GM21526 (cell line): ENCODE results near the gene DCAF17.
A peak's percentile ranks its signal among the peaks of the same experiment; 100 is the strongest.

Source experiments
- ATAC-seq: cut with Tn5 transposase; IDR thresholded peaks from one replicate; pipeline ENCODE4 v1.9.1; 2021; ENCODE audit warnings: moderate library complexity; ENCODE audit not compliant: unreplicated experiment, low FRiP score

Gene DCAF17, protein sequence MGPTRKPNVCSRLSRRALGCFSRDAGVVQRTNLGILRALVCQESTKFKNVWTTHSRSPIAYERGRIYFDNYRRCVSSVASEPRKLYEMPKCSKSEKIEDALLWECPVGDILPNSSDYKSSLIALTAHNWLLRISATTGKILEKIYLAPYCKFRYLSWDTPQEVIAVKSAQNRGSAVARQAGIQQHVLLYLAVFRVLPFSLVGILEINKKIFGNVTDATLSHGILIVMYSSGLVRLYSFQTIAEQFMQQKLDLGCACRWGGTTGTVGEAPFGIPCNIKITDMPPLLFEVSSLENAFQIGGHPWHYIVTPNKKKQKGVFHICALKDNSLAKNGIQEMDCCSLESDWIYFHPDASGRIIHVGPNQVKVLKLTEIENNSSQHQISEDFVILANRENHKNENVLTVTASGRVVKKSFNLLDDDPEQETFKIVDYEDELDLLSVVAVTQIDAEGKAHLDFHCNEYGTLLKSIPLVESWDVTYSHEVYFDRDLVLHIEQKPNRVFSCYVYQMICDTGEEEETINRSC

DNA sequence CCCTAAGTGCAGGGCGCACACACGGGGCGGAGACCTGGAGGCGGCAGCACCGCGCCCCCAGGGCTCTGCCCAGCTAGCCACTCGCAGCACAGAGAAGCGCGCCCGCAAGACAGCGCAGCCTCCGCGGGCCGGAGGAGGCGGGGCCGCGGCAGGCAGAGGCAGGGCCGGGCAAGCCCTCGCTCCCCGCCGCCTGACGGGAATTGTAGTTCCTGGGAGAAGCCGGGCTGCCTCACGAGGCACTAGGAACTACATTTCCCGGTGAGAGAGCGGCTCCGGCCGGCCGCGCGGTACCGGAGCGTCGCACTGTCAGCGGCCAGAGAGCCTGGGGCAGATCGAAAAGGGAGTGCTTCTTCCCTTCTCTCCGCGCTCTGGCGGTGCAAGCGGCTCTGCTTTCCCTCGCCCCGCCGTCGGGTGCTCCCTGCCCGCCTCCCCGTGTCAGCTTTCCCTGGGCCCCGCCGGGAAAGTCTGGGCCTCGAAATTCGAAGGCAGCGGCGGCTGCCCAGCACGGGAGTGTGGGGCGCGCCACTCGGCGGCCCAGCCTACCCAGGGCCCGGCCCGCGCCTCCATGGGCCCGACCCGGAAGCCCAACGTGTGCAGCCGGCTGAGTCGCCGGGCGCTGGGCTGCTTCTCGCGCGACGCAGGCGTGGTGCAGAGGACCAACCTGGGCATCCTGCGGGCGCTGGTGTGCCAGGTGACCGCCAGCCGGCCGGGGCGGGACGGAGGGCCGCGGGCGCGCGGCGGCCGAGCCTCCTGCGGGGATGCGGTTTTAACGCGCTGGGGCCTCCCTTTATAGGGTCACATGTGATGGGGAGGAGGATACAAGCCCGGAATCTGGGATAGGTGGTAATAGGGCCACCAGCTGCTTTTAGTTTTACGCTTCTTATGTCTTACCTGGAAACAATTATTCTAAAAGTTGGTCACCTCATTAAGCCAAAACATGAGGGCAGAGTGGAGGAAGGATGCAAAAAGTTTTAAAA lies at the start of gene DCAF17:
DCAF17 (plus strand) TSS at position 214 of the 977 bp plus-strand sequence; CDS start at position 566, 352 bp downstream.
- ATAC-seq = peak; percentile 89

DNA sequence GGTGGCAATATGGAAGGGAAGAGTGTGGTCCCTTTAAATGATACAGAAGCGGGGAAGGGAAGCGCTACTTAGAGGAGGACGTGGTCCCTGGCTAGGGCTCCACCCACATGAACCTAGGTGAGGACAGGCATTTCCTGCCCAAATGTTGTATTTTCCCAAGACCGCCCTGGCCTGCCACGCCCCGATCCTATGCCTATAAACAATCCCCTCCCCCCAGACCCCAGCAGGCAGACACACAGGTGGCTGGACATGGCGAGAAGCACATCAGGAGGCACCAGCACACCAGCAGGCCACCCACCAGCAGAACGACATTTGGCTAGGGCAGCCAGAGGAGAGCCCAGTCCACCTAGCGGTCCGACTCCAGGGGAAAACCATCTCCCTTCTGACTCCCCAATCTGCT lies 47.4 kb upstream of the DCAF17 start:
- no peak for ATAC-seq

DNA sequence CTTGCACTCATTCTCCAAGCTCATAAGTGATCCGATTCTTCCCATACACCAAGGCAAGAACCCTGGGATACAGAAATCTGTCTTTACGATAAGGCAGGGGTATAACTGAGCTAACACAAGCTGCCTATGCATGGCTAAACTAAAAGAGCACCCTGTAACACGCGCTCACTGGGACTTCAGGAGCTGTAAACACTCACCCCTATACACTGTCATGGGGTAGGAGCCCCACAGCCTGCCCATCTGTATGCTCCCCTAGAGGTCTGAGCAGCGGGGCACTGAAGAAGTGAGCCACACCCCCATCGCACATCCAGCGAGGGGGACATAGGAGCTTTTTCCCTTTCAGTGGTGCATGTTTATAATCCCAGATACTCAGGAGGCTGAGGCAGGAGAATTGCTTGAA lies 47.0 kb upstream of the DCAF17 start:
- ATAC-seq = no peak

DNA sequence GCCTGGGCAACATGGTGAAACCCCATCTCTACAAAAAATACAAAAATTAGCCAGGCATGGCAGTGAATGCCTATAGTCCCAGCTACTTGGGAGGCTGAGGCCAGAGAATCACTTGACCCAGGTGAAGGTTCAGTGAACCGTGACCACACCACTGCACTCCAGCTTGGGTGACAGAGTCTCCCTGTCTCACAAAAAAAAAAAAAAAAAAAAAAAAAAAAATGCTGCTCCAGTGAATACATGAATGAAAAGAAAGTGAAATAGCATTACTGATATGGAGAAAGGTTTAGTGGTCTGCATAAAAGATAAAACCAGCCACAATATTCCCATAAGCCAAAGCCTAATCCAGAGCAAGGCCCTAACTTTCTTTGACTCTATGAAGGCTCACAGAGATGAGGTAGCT lies 44.7 kb upstream of the DCAF17 start:
- ATAC-seq = no peak

DNA sequence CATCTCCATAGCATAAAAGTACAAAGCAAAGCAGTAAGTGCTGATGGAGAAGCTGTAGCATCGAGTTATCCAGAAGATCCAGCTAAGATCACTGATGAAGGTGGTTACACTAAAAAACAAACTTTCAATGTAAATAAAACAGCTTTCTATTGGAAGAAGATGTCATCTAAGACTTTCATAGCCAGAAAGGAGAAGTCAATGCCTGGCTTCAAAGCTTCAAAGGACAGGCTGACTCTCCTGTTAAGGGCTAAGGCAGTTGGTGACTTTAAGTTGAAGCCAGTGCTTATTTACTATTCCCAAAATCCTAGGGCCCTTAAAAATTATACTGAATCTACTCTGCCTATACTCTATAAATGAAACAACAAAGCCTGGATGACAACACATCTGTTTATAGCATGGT lies 44.2 kb upstream of the DCAF17 start:
- no peak for ATAC-seq

DNA sequence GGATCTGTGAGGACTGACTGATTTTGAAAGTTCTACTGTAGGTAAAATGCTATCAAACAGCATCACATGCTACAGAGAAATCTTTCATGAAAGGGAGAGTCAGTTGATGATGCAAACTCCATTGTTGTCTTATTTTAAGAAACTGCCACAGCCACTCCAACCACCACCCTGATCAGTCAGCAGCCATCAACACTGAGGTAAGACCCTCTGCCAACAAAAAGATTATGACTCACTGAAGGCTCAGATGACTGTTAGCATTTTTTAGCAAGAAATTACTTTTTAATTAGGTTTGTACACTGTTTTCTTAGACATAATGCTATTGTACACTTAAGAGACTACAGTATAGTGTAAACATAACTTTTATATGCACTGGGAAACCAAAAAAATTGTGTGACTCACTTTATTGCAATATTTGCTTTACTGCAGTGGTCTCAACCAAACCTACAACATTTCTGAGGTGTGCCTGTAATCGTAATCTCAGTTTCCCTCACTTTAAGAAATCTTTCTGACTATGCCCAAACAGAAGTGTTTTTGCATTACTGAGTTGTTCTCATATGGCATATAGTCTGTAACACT lies 43.0 kb upstream of the DCAF17 start:
- ATAC-seq = no peak

DNA sequence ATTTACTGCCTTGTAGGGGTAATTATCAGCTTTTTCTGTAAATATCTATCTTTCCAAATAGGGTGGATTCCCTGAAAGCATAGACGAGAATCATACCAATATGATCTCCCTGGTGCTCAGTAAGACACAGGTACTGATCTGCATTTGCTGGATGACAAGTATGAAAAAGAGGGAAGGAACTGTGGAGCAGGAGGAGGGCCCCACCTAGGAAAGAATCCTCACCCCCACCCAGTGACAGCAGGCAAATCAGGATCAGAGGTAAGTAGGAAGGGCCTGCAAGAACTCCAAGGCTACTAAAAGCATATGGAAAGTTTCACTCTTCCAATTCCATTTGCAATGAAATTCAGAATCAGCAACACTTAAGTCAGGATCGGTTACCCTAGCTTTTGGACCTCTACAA lies 42.5 kb upstream of the DCAF17 start:
- ATAC-seq = no peak

DNA sequence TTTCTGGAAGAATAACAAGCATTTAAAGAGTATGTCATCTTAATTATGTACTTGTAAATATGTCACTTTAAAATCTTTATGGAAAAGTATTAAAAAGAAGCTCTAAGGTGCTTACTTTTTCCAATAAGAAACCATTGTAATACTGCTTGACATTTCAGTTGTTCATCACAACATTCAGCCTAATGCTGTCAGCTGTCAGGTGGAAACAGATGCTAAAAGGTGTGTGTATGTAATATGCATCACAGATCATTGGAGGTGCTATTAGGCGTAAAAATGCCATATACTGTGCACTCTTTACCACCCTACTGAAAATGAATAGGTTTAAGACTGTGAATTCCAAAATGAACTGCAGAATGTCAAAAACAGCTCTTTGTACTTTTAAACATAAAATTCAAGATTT lies 40.5 kb upstream of the DCAF17 start:
- ATAC-seq = no peak

DNA sequence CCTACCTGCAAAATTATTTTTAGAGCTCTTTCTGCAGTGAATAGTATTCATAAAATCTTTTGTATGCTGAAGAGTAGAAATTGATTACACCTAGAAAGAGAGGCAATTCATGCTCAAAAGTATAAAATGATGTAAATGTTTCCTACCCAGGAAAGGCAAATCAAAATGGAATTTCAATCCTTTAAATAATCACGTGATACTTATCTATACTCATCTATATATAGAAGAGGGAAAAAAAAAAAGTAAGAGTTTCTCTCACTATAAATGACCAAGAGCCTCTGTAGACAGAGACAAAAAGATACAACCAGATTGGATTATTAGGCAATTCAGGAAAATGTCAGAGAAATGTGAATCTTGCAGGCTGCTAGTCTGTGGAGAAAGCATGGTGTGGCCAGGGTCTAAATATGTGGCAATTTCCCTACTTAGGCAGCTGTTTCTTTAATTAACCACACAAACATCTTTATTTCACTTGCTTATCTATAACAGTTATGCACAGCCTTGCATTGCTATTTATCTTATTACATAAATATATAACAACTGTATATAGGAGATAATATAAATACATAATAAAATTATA lies 39.8 kb upstream of the DCAF17 start:
- ATAC-seq = no peak

DNA sequence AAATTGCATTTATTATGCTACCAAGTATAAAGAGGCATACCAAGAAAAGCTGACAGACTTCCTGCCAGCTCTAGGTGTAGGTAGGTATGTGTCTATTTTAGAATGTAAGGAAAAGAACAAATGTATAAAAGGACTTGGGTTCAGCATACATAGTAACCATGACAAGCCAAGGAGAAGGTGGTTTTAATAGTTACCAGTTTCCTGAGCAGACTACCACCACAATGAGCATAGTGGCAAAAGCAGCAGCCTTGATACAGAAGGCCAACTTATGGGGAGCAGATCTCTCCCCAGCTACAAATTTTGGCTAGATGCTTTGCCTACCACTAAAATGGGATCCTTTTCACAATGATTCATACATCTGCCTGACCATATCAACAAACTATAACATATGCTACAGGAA lies 34.7 kb upstream of the DCAF17 start:
- no peak for ATAC-seq

DNA sequence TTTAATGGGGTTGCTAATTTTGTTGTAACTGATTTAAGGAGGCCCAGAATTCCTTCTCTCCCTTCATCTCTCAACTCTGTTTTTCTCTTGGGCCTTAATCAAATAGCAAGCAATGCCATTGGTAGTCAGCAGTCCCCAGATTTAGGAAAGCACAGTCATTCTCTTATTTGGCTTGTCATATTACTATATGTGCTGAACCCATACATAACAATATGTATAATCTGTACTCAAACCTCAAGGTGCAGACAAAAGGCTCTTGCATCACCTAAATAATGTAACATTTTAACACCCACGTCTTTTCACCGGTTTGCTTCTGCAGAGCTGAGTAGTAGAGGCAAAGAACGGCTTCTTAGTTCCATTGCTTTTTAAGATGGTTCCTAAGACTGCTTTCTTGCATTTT lies 33.6 kb upstream of the DCAF17 start:
- ATAC-seq = no peak

DNA sequence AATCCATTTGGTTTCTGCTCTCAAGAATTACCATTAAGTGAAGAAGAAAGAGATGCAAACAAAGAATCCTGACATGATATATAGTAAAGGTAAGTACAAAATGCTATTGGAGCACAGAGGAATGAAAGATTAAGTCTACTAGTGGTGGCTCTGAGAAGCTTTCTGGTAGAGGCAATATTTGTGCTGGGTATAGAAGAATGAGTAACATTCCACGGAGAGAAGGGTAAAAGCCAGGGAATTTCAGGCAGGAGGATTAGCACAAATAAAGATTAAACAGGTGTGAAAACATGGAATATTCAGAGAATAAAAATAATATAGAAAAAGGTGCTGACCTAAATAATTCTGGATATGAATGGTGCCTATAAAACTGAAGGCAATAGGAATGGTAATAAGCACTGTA lies 32.1 kb upstream of the DCAF17 start:
- ATAC-seq = no peak

DNA sequence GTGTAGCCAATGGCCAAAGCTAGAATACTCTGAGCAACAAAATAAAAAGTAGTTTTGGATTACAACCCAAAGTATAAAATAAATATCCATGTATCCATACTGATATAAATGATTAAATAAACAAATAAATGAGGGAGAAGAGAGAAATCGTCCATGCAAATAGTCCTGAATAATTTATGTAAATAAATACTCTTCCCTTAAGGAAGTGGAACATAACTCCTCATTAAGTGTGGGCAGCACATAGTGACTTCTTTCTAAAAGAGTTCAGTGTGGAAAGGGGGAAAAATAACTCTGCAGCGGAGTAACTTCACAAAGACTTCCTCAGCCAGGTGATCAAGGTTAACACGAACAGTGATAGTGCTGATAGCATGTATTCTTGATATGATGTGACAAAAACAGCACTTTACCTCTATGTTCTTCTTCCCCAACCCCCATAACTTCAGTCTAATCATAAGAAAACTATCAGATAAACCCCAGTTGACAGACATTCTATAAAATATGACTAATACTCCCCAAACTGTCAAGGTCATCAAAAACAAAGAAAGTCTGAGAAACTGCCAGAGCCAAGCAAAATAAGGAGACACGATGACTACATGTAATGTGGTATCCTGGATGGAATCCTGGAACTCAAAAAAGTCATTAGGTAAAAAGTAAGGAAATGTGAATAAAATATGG lies 31.0 kb upstream of the DCAF17 start:
- ATAC-seq = no peak

DNA sequence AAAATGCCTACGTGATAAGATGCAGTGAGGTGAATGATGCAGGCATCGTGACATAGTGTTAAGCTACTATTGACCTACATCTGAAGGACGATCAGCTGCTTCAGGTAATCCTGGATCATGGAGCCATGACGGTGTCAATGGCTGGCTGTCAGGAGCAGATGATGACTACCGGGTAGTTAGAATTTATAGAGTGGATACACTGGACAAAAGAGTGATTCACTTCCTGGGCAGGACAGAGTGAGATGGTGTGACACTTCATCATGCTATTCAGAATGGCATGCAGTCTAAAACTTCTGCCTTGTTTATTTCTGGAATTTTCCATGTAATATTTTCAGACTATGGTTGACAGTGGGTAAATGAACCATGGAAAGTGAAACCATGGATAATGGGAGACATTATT lies 29.8 kb upstream of the DCAF17 start:
- no peak for ATAC-seq

DNA sequence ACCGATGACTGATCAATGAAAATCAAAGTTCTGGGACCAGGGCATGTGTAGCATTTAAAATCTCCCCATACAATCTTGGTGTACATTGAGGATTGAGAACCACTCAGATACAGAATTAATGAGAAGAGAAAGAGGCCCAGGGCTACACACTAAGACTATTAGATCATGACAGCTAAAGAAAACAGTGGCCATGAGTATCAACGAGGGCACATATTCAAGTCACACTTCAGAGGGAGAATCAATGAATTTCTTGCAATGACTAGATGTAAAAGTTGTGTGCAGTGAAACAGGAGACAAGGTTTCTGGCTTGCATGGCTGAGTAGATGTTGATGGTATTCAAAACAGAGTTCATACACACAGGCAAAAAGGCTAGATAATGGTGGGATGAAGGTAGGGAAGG lies 29.3 kb upstream of the DCAF17 start:
- ATAC-seq = no peak

DNA sequence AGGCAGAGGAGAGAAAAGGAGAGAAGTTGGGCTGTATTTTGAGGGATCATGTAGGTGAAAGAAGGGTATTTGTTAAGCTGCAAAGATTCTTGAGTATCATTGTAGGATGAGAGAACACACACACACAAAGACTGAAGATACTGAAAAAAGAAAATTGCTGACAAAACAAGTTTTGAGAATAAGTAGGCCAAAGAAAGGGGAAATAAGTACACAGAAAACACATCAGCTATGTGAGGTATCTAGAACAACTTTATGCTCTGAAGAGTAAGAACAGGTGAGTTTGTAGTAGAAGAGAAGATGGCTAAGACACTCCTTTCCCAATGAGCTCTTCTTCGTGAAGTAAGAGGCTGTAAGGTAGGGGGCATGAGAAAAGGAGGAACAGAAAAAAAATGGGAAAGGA lies 28.5 kb upstream of the DCAF17 start:
- no peak for ATAC-seq

DNA sequence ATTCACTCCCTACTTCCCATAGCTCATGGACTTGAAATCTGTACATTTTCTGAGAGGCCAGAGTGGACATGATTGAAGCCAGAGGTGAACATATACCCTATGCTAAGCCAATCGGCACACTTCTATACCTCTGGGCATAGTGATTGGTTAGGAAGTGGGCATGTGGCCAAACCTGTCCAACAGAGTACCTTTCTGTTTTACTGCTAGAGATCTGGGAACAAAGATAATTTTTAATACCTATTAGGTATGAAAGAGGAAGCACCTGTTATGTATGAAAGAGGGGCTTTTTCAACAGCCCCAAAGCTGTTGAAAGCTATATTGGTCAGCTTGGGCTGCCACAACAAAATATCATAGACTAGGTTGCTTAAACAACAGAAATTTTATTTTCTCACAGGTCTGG lies 28.0 kb upstream of the DCAF17 start:
- peak; percentile 58 for ATAC-seq

DNA sequence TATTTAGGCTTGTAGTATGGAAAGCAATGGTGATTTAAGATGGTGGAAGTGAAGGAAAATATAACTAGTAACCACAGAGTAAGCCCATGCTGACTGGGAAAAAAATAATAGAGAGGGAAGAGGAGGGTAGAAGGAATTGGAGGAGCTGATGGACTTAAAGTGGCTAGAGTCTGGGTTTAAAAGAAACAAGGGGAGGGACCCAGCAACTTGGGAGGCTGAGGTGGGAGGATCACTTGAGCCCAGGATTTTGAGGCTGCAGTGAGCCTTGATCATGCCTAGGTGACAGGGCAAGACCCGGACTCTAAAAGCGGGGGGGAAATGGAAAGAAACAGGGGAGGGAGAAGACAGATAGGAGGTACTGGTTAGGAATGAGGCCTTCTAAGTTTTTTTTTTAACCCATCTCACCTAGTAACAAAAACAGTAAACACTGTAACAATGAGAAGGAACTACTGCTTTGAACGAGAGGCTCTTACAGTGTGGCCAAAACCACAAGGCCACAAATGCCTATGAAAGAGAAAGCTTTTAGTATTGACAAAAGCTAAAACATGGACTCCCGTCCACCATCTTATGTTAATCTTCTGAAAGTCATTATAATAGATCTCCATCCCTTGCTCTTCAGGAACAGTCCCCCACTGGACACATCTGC lies 26.9 kb upstream of the DCAF17 start:
- peak; percentile 35 for ATAC-seq

DNA sequence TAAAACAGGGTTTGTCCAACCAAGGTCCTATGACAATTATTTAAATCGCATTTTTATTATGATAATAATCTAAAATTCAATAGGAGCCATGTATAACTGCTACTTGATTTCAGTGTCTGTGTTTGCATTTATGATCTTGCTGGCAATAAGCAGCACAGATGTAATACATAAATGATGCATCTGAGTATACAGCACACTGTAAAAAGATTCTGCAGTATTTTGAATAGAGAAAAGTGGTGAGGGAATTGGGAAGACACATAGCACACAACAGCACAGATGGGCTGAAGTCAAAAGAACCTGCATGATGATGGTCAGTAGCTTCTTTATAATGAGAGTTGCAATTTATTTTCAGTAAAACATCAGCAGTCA lies 26.4 kb upstream of the DCAF17 start:
- ATAC-seq = no peak
